NB4 (cell line): ENCODE measurements around the gene GNG2.

ENCODE experiments used
- CTCF ChIP-seq: IDR thresholded peaks from one replicate; pipeline ENCODE4 v1.5.1; 2012; ENCODE audit warnings: low read depth, low read length
- MYC ChIP-seq: IDR thresholded peaks from 2 replicates; pipeline ENCODE4 v1.6.1; 2011; ENCODE audit warnings: low read depth, low read length

GRCh38 chr14:51917193-51917592 is 56.8 kb downstream of the GNG2 start:
- TF ChIP-seq CTCF, result no peak
- TF ChIP-seq MYC, result no peak
